Stimulated activated naive CD4-positive, alpha-beta T cell treated with Interleukin-2 at 50 U/mL for 16 hours (primary cell): ENCODE measurements around the gene THTPA.
"Not testable (repeated sequence)": the region's sequence is repeated elsewhere in the genome, so short reads cannot be mapped to it uniquely, and the experiment has no call there.

ENCODE experiments used
- DNase-seq: peaks from one replicate; lab custom pipeline; 2025; lab: John Stamatoyannopoulos, UW

THTPA gene

DNA sequence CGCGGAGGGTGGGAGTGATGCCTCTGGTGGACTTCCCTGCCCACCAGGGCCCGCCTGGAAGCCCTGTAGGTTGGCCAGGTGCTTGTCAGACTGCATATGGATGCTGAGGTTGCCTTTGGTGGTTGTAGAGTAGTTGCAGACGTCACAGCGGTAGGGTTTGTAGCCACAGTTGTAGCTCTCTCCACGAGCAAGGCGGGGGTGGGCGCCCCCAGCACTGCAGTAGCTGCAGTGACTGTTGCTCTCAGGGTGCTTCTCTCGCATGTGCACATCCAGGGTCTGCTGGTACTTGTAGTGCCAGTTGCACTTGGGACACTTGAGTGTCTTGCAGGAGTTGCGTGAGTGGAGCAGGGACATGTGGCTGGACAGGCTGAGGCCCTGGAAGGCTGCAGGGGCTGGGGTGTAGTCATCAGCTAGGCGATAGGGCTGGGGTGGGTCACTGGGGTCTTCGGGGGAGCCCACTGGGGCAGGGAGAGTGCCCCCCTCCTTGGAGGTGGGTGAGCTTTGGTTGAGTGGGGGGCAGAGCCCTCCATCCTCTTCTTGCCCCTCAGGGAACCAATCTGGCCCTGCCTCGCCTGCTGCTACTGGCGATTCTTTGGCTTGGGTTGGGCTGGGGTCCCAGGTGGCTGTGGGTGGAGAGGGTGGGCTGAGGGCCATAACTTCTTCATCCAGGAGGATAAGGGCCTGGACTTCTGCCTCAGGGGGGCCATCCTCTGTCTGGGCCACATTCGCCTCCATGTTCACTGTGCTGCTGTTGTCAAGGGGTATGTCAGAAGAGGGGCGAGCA, 22.2 kb upstream of the THTPA start:
- DNase-seq: no peak

DNA sequence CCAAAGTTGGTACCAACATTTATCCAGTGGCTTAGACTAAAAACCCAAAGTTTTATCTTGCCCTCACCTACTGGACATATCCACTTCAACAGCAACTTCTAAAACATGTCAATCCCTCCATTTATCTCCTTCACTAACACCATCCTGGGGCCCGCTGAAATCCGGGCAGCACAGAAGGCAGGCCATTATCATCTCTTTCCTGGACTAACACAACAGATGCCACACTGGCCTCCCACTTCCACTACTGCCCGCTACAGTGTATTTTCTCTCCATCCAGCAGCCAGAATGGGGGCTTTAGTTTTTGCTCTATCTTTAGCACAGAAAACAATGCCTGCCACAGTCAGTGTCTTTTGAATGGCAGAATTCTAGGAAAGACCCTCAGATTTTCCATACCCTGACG, 20.1 kb upstream of the THTPA start:
- DNase-seq: no peak

DNA sequence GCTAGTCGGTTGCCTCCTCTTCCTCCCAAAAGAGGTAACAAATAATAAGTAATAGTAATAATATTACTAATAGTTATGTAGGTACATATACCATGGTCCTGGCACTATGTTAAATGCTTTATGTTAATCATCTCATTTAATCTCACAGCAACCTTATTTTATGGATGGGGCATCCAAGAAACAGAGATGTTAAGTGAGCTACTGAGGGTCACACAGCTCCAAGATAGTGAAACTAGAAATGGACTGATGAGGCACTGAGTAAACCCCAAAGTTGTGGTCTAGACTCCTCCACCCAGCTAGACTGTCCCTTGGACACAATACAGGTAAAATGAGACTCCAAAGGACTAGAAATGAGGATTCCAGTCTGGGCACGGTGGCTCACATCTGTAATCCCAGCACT, 19.6 kb upstream of the THTPA start:
- DNase-seq: no peak

DNA sequence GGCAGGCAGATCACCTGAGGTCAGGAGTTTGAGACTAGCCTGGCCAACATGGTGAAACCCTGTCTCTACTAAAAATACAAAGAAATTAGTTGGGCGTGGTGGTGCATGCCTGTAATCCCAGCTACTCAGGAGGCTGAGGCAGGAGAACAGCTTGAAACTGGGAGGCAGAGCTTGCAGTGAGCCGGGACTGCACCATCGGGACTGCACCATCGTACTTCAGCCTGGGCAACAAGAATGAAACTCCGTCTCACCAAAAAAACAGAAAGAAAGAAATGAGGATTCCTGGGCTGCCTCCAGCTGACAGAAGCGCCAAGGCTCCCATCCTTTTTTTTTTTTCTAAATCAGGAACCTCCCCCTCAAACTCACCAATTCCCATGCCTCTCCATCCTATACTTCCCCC, 19.2 kb upstream of the THTPA start:
- not testable (repeated sequence) for DNase-seq

DNA sequence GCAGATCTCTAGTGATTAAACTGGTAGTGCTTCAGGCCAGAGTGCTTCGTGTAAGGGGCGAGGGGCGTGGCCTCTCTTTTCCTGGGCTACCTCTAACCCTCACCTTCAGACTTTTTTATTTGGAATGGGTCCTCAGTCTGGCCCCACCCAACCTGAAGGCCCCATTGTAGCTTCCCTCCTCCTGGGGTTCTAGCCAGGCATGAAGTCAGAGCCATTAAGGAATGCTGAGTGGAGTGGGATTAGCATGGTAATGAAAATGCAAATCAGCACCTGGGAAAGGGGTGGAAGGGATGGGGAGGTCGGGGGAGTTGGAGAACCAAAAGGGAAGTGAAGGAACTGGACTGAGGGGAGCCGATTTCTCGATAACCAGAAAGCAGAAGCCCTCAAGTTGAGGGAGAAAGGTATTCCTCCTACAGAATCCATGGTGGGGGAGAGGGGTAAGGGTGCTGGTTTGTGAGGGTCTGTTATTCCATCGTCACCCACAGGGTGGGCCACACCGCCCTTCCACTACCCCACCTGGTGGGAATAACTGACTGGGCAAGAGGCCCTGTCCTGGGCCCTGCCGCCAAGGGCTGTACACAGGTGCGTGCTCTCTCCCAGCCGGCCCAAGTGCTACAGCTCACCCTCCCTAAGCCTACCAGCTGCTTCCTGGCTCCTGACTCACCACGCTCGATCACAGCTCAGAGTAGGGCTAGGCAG, 18.6 kb upstream of the THTPA start:
- no peak for DNase-seq

DNA sequence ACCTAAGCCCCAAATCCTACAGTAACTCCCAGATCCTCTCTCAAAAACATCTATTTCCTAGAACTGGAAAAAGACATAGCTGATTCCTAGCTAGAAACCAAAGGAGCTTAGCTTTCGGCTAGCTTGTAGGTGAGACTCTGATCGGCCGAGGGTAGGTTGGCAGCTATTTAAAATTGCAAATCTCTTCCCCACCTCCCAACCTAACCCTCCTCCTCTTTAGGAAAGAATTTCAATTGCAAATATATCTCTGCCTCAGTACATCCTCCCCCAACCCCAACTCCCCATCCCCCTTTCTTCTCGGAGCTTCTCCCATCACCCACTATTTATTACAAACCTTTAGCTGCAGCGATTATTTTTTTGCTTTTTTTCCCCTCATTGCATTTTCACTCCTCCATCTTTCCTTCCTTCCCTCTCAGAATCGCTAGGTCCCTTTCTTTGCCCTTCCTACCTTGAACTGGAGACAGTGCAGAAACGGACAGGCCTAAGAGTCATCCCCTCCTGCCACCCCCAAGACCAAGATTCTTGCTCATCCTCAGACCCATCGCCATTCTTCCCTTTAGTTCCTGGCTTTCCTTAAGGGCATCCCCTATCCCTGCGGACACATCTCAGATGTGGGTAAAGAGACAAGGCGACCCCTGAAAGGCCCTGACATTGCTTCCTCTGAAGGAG, 17.9 kb upstream of the THTPA start:
- DNase-seq: no peak

DNA sequence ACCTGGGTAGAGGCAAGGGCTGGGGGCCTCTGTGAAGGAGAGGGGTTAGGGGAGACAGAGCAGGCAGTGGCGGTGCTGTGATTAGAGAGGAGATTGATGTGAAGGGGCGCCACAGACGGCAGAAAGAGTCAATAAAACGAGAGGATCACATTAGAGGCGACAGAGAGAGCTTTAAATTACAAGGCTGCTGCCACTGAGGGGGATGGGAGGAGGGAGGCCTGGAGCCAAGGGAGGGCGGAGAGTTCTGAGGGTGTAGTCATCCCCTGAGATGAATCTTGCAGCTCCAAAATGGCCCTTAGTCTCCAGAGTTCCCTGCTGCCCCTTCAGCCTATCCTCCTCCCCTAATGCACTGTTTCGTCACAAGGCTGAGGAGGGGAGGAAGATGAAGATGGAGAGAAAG, 17.3 kb upstream of the THTPA start:
- DNase-seq: no peak

DNA sequence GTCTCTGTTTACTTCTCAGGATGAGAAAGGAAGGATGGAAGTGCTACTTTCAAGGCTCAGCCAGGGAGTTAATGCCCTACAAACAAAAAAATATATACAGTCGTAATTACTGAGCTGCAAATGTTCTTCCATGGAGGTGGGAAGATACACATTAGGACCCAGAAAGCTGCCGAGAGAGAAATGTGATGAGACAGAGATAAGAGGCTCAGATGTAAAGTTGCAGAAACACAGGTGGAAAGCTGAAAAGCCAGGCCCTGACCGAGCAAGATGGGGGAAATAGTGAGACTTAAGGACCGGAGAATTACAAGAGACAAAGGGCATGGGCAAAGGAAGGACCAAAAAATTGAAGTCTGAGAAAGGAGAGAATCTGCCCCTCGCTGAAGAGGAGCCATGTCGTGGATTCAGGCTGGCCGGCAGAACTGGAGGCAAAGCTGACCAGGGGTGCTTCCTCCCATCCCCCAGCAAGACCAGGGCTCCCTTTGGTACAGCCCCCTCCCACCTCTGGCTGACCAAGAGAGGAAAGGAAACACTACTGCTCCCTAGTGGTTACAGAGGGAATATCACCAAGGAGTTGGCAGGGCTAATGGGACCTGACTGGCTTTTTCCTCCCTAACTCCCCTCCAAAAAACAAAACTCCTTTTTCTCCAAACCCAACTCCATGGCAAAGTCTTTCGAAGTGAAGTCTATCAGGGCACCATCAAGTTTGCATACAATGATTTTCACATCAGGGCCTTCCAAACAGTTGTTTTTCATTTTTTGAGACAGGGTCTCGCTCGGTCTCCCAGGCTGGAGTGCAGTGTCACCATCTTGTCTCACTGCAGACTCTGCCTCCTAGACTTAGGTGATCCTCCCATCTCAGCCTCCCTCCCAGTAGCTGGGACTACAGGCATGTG, 16.6 kb upstream of the THTPA start:
- DNase-seq: no peak

DNA sequence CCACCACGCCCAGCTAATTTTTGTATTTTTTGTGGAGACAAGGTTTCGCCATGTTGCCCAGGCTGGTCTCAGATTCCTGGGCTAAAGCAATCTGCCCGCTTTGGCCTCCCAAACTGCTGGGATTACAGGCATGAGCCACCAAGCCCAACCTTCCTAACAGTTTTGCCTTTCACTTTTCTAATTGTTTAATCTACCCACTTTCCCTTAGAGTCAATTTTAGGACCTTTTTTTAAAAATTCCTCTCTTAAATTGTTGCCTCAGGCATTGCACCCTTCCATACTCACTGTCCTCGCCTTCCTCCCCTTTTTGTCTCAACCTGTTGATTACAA, 16.0 kb upstream of the THTPA start:
- DNase-seq: no peak

DNA sequence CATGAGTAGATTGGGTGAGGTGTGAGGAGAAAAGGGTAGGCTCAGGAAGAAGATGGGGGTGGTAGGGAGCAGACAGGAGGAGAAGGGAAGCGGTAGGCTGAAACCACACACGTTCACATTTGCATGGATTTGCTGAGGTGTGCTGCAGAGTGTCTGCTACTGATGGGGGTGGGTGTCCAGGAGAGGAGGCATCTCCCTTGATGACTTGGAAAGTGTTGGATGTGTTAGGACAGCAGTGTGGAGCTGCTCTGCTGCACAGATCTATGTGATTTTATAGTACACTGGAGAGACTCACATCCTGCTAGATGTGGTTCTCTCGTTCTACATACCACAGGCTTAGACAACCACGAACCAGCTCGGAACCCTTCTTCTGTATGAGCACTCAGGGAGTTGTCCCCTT, 13.8 kb upstream of the THTPA start:
- DNase-seq: no peak

DNA sequence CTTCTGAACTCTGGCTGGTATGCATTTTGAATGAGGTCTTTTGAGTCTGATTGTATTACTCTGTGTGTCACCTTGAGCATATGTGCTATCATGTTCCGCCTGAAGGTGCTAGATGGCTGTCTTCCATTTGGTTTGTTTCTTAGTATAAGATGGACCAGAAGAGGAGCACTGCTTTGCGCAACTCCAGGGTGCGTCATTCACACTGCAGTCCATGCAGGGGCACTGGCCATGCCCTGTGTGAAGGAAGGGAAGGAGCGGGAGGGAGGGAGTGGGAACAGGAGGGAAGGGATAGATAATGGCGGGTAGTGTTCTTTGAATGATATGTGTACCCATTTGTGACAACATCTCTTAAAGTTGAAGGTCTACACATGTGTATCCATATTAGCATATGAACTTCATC, 12.7 kb upstream of the THTPA start:
- DNase-seq: no peak

DNA sequence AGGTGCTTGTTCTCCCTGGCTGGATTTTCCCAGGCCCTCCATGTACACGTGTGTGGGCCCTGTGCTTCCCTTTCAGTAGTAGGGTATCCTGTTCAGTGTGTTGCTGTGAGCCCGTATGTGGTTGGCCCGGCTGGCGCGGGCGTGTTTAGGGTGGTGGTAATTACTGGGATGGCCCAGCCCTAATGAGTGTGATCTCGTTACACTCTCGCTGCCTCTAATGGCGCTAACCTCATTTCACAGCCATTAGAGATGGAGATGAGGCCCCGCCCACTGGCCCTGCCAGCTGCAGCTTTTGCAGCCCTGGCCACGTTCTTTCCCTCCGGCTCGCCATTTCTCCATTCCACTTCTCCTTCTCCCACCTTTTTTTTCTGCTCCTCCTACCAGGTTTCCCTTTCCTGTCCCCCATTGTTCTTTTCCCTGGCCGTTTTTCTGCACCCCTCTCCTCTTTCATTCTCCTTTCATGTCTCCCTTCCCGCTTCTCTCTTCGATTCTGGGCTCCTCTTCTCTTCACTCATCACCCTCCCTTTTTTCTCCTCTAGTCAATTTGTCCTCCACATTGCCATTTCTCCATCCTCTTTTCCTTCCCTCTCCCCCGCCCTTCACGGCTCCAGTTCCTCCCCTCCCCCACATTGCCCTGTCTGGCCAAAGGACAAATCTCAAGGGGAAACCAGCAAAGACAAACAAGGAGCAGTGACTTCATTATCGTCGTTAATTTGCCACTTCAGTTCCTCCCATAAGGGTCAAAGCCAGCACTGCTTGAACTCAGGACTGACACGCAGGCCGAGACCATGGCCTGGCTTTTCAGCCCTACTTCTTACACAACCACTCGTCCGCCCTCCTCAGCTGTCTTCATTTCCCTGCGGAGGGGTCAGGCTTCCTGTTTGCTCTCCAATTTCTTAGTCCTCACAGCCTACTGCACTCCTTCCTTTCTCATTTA, 11.3 kb upstream of the THTPA start:
- DNase-seq: no peak

DNA sequence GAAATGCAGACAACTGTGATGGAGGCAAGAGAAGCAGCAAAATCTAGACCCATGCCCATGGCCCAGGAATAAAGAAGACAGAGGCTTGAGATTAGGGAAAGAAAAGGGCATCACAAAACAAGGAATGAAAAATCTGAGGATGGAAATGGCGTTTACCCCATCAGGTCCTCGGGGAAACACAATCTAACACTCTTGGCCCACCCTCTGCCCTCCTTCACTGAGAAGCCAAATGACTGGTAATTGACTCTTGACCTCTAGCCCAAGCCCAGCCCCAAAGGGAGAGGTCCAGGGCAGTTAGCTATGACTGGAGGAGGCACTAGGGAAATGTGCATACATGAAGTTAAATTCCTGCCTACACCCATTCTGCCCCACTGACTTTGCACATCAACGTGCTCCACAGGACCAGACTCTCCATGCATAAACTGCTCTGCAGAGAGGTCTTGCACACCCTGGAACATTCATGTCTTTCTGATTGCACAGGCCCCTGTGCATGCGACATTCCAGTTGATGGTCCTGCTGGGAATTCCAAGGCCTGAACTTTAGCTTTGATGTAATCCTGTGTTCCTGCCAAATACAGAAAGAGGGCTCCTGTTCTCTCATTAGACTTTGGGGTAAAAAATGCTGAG, 10.2 kb upstream of the THTPA start:
- no peak for DNase-seq

DNA sequence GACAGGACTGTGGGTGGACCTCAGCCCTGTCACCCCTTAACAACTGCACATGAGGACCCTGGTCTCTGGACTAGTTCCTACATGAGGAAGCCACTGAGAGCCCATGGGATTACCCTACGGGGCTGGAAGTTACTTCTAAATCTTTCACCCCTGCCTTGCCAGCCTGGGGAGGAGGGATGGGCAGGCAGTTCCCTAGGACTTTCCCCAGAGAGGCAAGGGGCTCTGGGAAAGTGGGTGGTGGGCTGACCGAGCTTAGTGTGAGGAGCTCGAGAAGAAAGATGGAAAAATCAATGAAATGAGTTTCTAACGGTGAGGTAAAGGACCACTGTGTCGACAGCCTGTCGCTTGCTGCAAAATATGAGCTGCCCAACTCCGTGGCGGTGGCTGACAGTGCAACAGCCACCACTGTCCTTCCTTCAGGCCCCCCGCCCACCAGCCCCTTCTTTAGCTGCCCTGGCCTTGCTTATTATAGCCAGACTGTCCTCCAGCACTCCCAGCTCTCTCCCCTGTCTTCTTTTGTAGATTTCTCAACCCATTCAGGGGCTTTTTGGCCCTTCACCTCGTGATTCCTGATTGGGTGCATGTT, 9.5 kb upstream of the THTPA start:
- no peak for DNase-seq

DNA sequence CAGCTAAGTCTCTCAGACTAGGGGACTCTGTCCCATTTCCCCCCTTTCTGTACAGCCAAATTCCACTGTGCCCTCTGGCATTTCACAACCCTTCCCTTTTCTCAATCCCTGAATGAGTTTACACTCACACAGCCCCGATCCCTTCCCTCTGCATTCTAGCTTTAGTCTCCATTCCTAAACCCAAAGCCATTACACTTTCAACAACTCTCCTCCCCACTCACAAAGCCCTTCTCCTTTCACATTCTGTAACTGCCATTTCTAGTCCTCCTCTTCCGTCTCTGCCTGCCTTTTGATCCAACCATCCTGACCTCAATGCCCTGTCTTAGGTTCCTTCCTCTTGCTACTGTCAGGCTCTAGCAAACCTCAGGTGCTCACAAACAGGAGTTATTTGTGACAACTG, 8.1 kb upstream of the THTPA start:
- no peak for DNase-seq

DNA sequence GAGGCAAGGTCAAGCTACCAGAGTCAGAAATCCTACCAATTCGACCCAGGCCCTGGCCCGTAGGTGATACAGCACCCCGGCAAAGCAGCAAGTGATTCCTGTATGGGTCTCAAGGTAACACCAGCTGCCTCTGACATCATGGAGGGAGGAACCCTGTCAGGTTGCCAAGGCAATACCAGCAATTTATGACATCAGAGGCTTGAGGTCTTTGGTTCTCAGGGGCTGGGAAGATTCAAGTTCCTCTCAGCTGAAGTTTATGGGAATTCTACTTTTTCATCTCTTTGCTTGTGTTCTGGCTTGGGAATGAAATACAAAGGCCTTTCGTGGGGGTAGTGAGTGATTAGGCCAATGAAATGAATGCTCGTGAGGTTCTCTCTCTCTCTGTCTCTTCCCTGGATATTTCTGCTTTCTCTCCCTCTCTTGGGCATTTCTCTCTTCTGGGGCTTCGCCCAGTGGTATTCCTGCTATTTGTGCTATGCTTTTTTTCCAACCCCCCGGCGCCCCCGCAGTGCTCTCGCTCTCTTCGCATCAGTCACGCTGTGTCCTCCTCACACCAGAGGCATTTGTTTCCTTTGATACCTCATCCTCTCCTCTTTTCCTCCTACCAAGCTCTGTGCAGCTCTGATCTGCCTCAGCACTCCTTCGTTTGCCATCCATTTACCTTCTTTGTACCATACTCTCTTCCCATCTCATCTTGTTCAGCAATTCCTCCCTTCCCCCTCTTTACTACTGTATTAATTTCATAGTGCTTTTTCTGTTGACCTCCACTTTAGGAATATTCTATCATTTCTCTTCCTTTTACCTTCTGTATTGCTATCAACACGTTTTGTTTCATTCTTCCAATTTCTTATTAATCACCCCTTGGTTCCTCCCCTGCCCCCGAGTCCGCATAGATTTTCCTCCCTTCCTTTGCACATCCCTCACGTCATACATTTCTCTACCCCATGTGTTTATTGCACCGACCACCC, 7.4 kb upstream of the THTPA start:
- DNase-seq: no peak

DNA sequence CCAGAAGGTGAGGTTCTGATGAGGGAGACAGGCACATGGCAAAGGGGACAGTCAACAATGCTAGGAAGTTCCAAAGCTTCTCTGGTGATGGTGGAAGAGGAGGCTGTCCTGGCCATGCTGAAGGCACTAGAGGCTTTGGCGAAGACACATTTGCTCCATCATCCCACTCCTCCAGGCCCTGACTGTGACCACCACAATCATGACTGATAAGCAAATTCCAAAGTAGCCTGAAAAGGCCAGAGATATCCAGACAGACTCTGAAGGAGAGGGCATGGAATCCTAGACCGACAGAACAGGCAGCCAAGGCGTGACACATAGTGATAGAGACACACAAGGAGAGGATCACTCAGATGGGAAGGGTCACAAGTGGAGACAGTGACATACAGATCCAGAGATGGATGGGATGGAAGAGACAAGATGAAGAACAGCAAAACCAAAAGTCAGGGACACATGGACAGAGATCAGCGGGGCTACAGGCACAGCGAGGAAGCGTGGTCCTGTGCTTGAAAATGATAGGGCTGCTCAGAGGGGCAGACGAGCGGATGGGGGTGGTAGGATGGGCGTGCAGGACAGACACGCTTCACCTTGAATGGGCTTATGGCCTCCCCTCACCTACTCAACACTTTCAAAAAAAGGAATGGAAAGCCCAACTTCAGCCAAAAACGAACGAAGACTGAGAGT, 5.8 kb upstream of the THTPA start:
- no peak for DNase-seq

DNA sequence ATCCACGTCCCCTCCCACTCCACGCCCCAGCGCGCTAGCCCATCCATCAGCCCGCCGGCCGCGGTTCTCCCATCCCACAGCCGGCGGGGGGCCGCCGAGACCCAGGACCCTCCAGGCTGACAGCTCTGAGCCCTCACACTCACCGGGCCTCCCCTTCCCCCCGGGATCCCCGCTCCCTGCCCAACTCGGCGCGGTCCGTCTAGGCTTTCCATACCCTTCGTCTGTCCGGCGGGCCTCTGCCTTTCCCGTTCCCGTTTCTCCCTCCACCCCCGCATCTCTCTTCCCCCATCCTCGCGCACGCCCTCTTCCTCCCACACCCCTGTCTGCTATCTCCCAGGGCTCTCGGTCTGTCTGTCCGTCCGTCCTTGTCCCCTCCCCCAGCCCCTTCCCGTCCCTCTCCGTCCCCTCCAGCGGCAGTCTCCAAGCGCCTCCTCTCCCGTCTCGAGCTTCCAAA, 5.2 kb upstream of the THTPA start:
- no peak for DNase-seq
